Immature natural killer cell (primary cell): ENCODE results near the gene ATAD3A. TPM values are rescaled to one million over a fixed set of nuclear protein-coding genes. Genes with fewer than 3 reads are reported as not detected.
"Not testable (repeated sequence)": the region's sequence is repeated elsewhere in the genome, so short reads cannot be mapped to it uniquely, and the experiment has no call there.

ENCODE experiments used
- DNase-seq, 3 donors: peaks; one replicate each; pipeline ENCODE4 v3.0.0; 2022; ENCODE audit warnings: mixed read lengths in 1 of 3
- H3K27ac Mint-ChIP-seq, 6 donors: one replicate each; pipeline ENCODE4 v1.8.0; 2020; ENCODE audit warnings: mixed read lengths in 6 of 6, mild to moderate bottlenecking in 5 of 6, inconsistent platforms in 4 of 6, moderate library complexity in 3 of 6
- H3K27me3 Mint-ChIP-seq, 3 donors: one replicate each; pipeline ENCODE4 v1.8.0; 2020 to 2021; ENCODE audit warnings: low read depth in 3 of 3, mild to moderate bottlenecking in 3 of 3, mixed read lengths in 3 of 3, moderate library complexity in 3 of 3, inconsistent platforms in 1 of 3
- H3K36me3 Mint-ChIP-seq, 3 donors: one replicate each; pipeline ENCODE4 v1.8.0; 2020; ENCODE audit warnings: mixed read lengths in 3 of 3, inconsistent platforms in 2 of 3, mild to moderate bottlenecking in 2 of 3
- H3K4me1 Mint-ChIP-seq, 2 donors: one replicate each; pipeline ENCODE4 v1.8.0; 2020; ENCODE audit warnings: inconsistent platforms in 2 of 2, mild to moderate bottlenecking in 2 of 2, mixed read lengths in 2 of 2, moderate library complexity in 1 of 2
- H3K4me3 Mint-ChIP-seq, 5 donors: one replicate each; pipeline ENCODE4 v1.8.0; 2020; ENCODE audit warnings: mild to moderate bottlenecking in 5 of 5, mixed read lengths in 5 of 5, inconsistent platforms in 3 of 5, moderate library complexity in 3 of 5
- H3K9me3 Mint-ChIP-seq, 6 donors: one replicate each; pipeline ENCODE4 v1.8.0; 2020; ENCODE audit warnings: mild to moderate bottlenecking in 6 of 6, mixed read lengths in 6 of 6, inconsistent platforms in 4 of 6, moderate library complexity in 3 of 6
- polyA plus RNA-seq, 3 donors: library from polyadenylated mRNA; unstranded; fragments of 300-500 nt; fragmentation: Illumina TruSeq; gene quantifications; one replicate each; pipeline ENCODE4 v1.2.3, GENCODE V29; 2021

Gene ATAD3A
- polyA plus RNA-seq, 3 donors from 2014 or later: 6.4 to 14.5 (median 7.3) TPM

GRCh38 chr1:1553821-1554494 is 42.0 kb downstream of the ATAD3A start:
- Mint-ChIP-seq H3K4me3 (no peak overlapping the region), H3K36me3 (no peaks in the 10 kb centered on the region), H3K4me1 (peaks cover 0 to 5% of the 10 kb centered on the region in 2 donors), H3K9me3 (no peaks in the 10 kb centered on the region), H3K27ac (peak overlapping the region in 3 of 6 donors; percentile 24 to 50 (median 46)), H3K27me3 (no peaks in the 10 kb centered on the region)
- no peak for DNase-seq

GRCh38 chr1:1554550-1554925 is 42.6 kb downstream of the ATAD3A start:
- peaks cover 0 to 5% of the 10 kb centered on the region in 2 donors for H3K4me1 Mint-ChIP-seq
- H3K27ac Mint-ChIP-seq: peak overlapping the region in 1 of 6 donors; percentile 34
- no peaks in the 10 kb centered on the region for H3K9me3 Mint-ChIP-seq
- no peaks in the 10 kb centered on the region for H3K36me3 Mint-ChIP-seq
- H3K4me3 Mint-ChIP-seq: no peak overlapping the region
- H3K27me3 Mint-ChIP-seq: peaks cover 0 to 3% (median 0%) of the 10 kb centered on the region in 3 donors
- no peak for DNase-seq

GRCh38 chr1:1554926-1555915 is 43.3 kb downstream of the ATAD3A start:
- Mint-ChIP-seq H3K27me3 (peaks cover 0 to 3% (median 0%) of the 10 kb centered on the region in 3 donors), H3K4me1 (peaks cover 0 to 5% of the 10 kb centered on the region in 2 donors), H3K36me3 (no peaks in the 10 kb centered on the region), H3K4me3 (no peak overlapping the region), H3K27ac (peak overlapping the region in 2 of 6 donors; percentile 11 to 34), H3K9me3 (no peaks in the 10 kb centered on the region)
- DNase-seq: no peak

GRCh38 chr1:1556505-1556904 is 44.5 kb downstream of the ATAD3A start:
- Mint-ChIP-seq H3K4me3 (no peak overlapping the region), H3K27ac (no peak overlapping the region), H3K27me3 (peaks cover 0 to 3% (median 0%) of the 10 kb centered on the region in 3 donors), H3K4me1 (peaks cover 0 to 5% of the 10 kb centered on the region in 2 donors), H3K36me3 (no peaks in the 10 kb centered on the region), H3K9me3 (no peaks in the 10 kb centered on the region)
- no peak for DNase-seq

- not testable (repeated sequence) for DNase-seq, H3K4me3 Mint-ChIP-seq, H3K27me3 Mint-ChIP-seq, H3K4me1 Mint-ChIP-seq, H3K36me3 Mint-ChIP-seq, H3K27ac Mint-ChIP-seq, H3K9me3 Mint-ChIP-seq
These were observed 45.0 kb downstream of the ATAD3A start for GRCh38 chr1:1556961-1557360.

- not testable (repeated sequence) for H3K4me3 Mint-ChIP-seq, H3K4me1 Mint-ChIP-seq, H3K9me3 Mint-ChIP-seq, DNase-seq, H3K36me3 Mint-ChIP-seq, H3K27me3 Mint-ChIP-seq, H3K27ac Mint-ChIP-seq
These were observed 45.7 kb downstream of the ATAD3A start for GRCh38 chr1:1557688-1558087.

GRCh38 chr1:1558591-1558990 is 46.6 kb downstream of the ATAD3A start:
- H3K4me3 Mint-ChIP-seq: no peak overlapping the region
- peak overlapping the region in 3 of 6 donors; percentile 28 to 61 (median 55) for H3K27ac Mint-ChIP-seq
- peaks cover 5 to 7% of the 10 kb centered on the region in 2 donors for H3K4me1 Mint-ChIP-seq
- H3K27me3 Mint-ChIP-seq: peaks cover 0 to 6% (median 3%) of the 10 kb centered on the region in 3 donors
- no peak for DNase-seq
- no peaks in the 10 kb centered on the region for H3K9me3 Mint-ChIP-seq
- peaks cover 0 to 7% (median under 1%) of the 10 kb centered on the region in 3 donors for H3K36me3 Mint-ChIP-seq

GRCh38 chr1:1559066-1559465 is 47.1 kb downstream of the ATAD3A start:
- Mint-ChIP-seq H3K27ac (peak overlapping the region in 1 of 6 donors; percentile 55), H3K36me3 (peaks cover 5 to 11% (median 5%) of the 10 kb centered on the region in 3 donors), H3K4me3 (no peak overlapping the region), H3K4me1 (peaks cover 8 to 10% of the 10 kb centered on the region in 2 donors), H3K9me3 (no peaks in the 10 kb centered on the region), H3K27me3 (peaks cover 0 to 10% (median 3%) of the 10 kb centered on the region in 3 donors)
- no peak for DNase-seq

GRCh38 chr1:1560178-1560577 is 48.2 kb downstream of the ATAD3A start:
- no peak overlapping the region for H3K4me3 Mint-ChIP-seq
- no peak for DNase-seq
- peaks cover 0 to 11% (median 3%) of the 10 kb centered on the region in 3 donors for H3K27me3 Mint-ChIP-seq
- H3K36me3 Mint-ChIP-seq: peaks cover 11 to 21% (median 14%) of the 10 kb centered on the region in 3 donors
- peaks cover 17 to 21% of the 10 kb centered on the region in 2 donors for H3K4me1 Mint-ChIP-seq
- H3K9me3 Mint-ChIP-seq: no peaks in the 10 kb centered on the region
- no peak overlapping the region for H3K27ac Mint-ChIP-seq

GRCh38 chr1:1561801-1562470 is 50.0 kb downstream of the ATAD3A start:
- no peak overlapping the region for H3K4me3 Mint-ChIP-seq
- peaks cover 29 to 30% of the 10 kb centered on the region in 2 donors for H3K4me1 Mint-ChIP-seq
- peak overlapping the region in 2 of 6 donors; percentile 45 to 76 for H3K27ac Mint-ChIP-seq

GRCh38 chr1:1562556-1563195 is 50.7 kb downstream of the ATAD3A start:
- peaks cover 11 to 21% (median 17%) of the 10 kb centered on the region in 3 donors for H3K36me3 Mint-ChIP-seq
- DNase-seq: no peak
- peaks cover 0 to 16% (median 3%) of the 10 kb centered on the region in 3 donors for H3K27me3 Mint-ChIP-seq
- H3K4me3 Mint-ChIP-seq: no peak overlapping the region
- no peak overlapping the region for H3K27ac Mint-ChIP-seq
- no peaks in the 10 kb centered on the region for H3K9me3 Mint-ChIP-seq
- H3K4me1 Mint-ChIP-seq: peaks cover 37% of the 10 kb centered on the region in 2 donors

More at GRCh38 chr1:1561801-1562470, 50.0 kb downstream of the ATAD3A start:
- Mint-ChIP-seq H3K9me3 (no peaks in the 10 kb centered on the region), H3K27me3 (peaks cover 0 to 11% (median 3%) of the 10 kb centered on the region in 3 donors), H3K36me3 (peaks cover 11 to 21% (median 17%) of the 10 kb centered on the region in 3 donors)
- no peak for DNase-seq

GRCh38 chr1:1563688-1564087 is 51.7 kb downstream of the ATAD3A start:
- H3K4me1 Mint-ChIP-seq: peaks cover 37 to 43% of the 10 kb centered on the region in 2 donors
- H3K36me3 Mint-ChIP-seq: peaks cover 11 to 21% (median 17%) of the 10 kb centered on the region in 3 donors
- no peaks in the 10 kb centered on the region for H3K9me3 Mint-ChIP-seq
- peaks cover 0 to 16% (median 3%) of the 10 kb centered on the region in 3 donors for H3K27me3 Mint-ChIP-seq
- H3K4me3 Mint-ChIP-seq: no peak overlapping the region
- no peak overlapping the region for H3K27ac Mint-ChIP-seq
- no peak for DNase-seq

- H3K4me1 Mint-ChIP-seq: peaks cover 37 to 45% of the 10 kb centered on the region in 2 donors
- DNase-seq: no peak
- peaks cover 0 to 16% (median 0%) of the 10 kb centered on the region in 3 donors for H3K27me3 Mint-ChIP-seq
- peak overlapping the region in 1 of 6 donors; percentile 19 for H3K27ac Mint-ChIP-seq
- no peak overlapping the region for H3K4me3 Mint-ChIP-seq
- peaks cover 11 to 21% (median 17%) of the 10 kb centered on the region in 3 donors for H3K36me3 Mint-ChIP-seq
- no peaks in the 10 kb centered on the region for H3K9me3 Mint-ChIP-seq
These were observed 52.3 kb downstream of the ATAD3A start for GRCh38 chr1:1564268-1564667.
